Uterus (tissue), 2 donors: ENCODE data around the gene ZCCHC14.

Experiments used
- CTCF ChIP-seq, 4 experiments: fragments of 200-600 bp in 2 of 4; fragments of 450-650 bp in 2 of 4; sonication (generic) in 2 of 4; IDR thresholded peaks; one replicate each; pipeline ENCODE4 v1.5.1; 2016 to 2019; ENCODE audit warnings: antibody characterized with exemption in 4 of 4, mild to moderate bottlenecking in 2 of 4, moderate library complexity in 1 of 4
- POLR2A ChIP-seq, 2 donors: fragments of 450-650 bp; IDR thresholded peaks; one replicate each; pipeline ENCODE4 v1.6.1; 2016; ENCODE audit warnings: antibody characterized with exemption in 2 of 2, mild to moderate bottlenecking in 1 of 2, moderate library complexity in 1 of 2

- TF ChIP-seq CTCF (IDR thresholded peaks at IDR 0.05) (no peak), POLR2A (IDR thresholded peaks at IDR 0.05) (no peak)
These were observed 13.0 kb upstream of the ZCCHC14 start for GRCh38 chr16:87505834-87506233.
